NCI-H1436 treated with DMSO at 0.1 percent for 48 hours (cell line): Measurements from ENCODE around the gene CTDSPL.

Experiments
- DNase-seq: peaks from one replicate; lab custom pipeline; 2025; lab: John Stamatoyannopoulos, UW

Gene CTDSPL

GRCh38 chr3:37988931-37989525 lies 127.3 kb downstream of the CTDSPL start:
- no peak for DNase-seq

- no peak for DNase-seq
Measured at GRCh38 chr3:37989821-37990480, 128.3 kb downstream of the CTDSPL start.

- DNase-seq = no peak
Measured at GRCh38 chr3:37990527-37990926, 128.8 kb downstream of the CTDSPL start, which contains the start of gene VILL. TSS of gene VILL (plus strand) at chr3:37990786. CDS start at chr3:37993673, 2,887 bp downstream.

- DNase-seq = no peak
Measured at GRCh38 chr3:37991109-37991508, 129.4 kb downstream of the CTDSPL start.

GRCh38 chr3:37991823-37992222 lies 130.1 kb downstream of the CTDSPL start:
- no peak for DNase-seq

GRCh38 chr3:37992271-37993066 lies 130.8 kb downstream of the CTDSPL start:
- no peak for DNase-seq

GRCh38 chr3:37993067-37993455 lies 131.4 kb downstream of the CTDSPL start:
- DNase-seq = no peak

GRCh38 chr3:37993460-37993819 lies 131.8 kb downstream of the CTDSPL start:
- no peak for DNase-seq

GRCh38 chr3:37993820-37994638 lies 132.3 kb downstream of the CTDSPL start:
- no peak for DNase-seq

- DNase-seq = no peak
Measured at GRCh38 chr3:37994639-37994972, 132.9 kb downstream of the CTDSPL start.

- DNase-seq = no peak
Measured at GRCh38 chr3:37995652-37996641, 134.3 kb downstream of the CTDSPL start.

- DNase-seq = no peak
Measured at GRCh38 chr3:37996785-37997301, 135.2 kb downstream of the CTDSPL start.

- no peak for DNase-seq
Measured at GRCh38 chr3:37997342-37997741, 135.7 kb downstream of the CTDSPL start.

- no peak for DNase-seq
Measured at GRCh38 chr3:37997791-37998370, 136.2 kb downstream of the CTDSPL start.

GRCh38 chr3:37999836-38000235 lies 138.2 kb downstream of the CTDSPL start:
- no peak for DNase-seq

- no peak for DNase-seq
Measured at GRCh38 chr3:38000242-38000916, 138.7 kb downstream of the CTDSPL start.

GRCh38 chr3:38000965-38001455 lies 139.3 kb downstream of the CTDSPL start:
- DNase-seq = no peak

GRCh38 chr3:38001456-38002081 lies 139.9 kb downstream of the CTDSPL start:
- DNase-seq = no peak

- no peak for DNase-seq
Measured at GRCh38 chr3:38002291-38002876, 140.7 kb downstream of the CTDSPL start.
